GM23338 (cell line): ENCODE data around the gene MAG. TPM values are rescaled to one million over a fixed set of nuclear protein-coding genes. Genes with fewer than 3 reads are reported as not detected.

Experiments used
- ATAC-seq: fragments of 200-7000 bp; cut with Tn5 transposase; 3 replicates; pipeline ENCODE4 v1.9.1; 2020
- DNase-seq: peaks from one replicate; pipeline ENCODE4 v3.0.0-alpha.2; 2015; ENCODE audit warnings: low spot score
- H2AFZ ChIP-seq: fragments of 200-600 bp; sonication (generic); 2 replicates; pipeline ENCODE4 v1.8.0; 2016; ENCODE audit warnings: antibody characterized with exemption, mild to moderate bottlenecking, moderate library complexity
- H3F3A ChIP-seq: fragments of 200-600 bp; sonication (generic); replicated peaks from 2 replicates; pipeline ENCODE4 v1.8.0; 2017; ENCODE audit warnings: antibody characterized with exemption, mixed run types, low read depth
- H3K27ac ChIP-seq: fragments of 200-600 bp; sonication (generic); 2 replicates; pipeline ENCODE4 v1.6.1; 2016; ENCODE audit warnings: low read depth
- H3K27me3 ChIP-seq: fragments of 200-600 bp; sonication (generic); 2 replicates; pipeline ENCODE4 v1.8.0; 2016; ENCODE audit warnings: mild to moderate bottlenecking, mixed run types, moderate library complexity; ENCODE audit not compliant: insufficient read depth
- H3K36me3 ChIP-seq: fragments of 200-600 bp; sonication (generic); 2 replicates; pipeline ENCODE4 v1.8.0; 2016; ENCODE audit warnings: mild to moderate bottlenecking; ENCODE audit not compliant: insufficient read depth
- H3K4me1 ChIP-seq: fragments of 200-600 bp; sonication (generic); 2 replicates; pipeline ENCODE4 v1.8.0; 2016; ENCODE audit warnings: mild to moderate bottlenecking, moderate library complexity; ENCODE audit not compliant: insufficient read depth
- H3K4me2 ChIP-seq: fragments of 200-600 bp; sonication (generic); 2 replicates; pipeline ENCODE4 v1.7.1; 2017; ENCODE audit warnings: mixed run types
- H3K4me3 ChIP-seq: fragments of 200-600 bp; sonication (generic); 2 replicates; pipeline ENCODE4 v1.6.1; 2016; ENCODE audit warnings: mixed run types
- H3K79me2 ChIP-seq: fragments of 200-600 bp; sonication (generic); replicated peaks from 2 replicates; pipeline ENCODE4 v1.8.0; 2017; ENCODE audit warnings: mild to moderate bottlenecking; ENCODE audit not compliant: insufficient read depth
- H3K9me2 ChIP-seq: fragments of 200-600 bp; sonication (generic); 2 replicates; pipeline ENCODE4 v1.8.0; 2017; ENCODE audit not compliant: insufficient read depth
- H4K20me1 ChIP-seq: fragments of 200-600 bp; sonication (generic); replicated peaks from 2 replicates; pipeline ENCODE4 v1.8.0; 2017; ENCODE audit warnings: mild to moderate bottlenecking; ENCODE audit not compliant: insufficient read depth
- H3K27ac Mint-ChIP-seq: 2 replicates; pipeline ENCODE4 v1.8.0; 2020; ENCODE audit warnings: inconsistent platforms, mild to moderate bottlenecking, moderate library complexity, mixed read lengths
- H3K27me3 Mint-ChIP-seq: 3 replicates; pipeline ENCODE4 v1.8.0; 2022; ENCODE audit warnings: low read depth, mild to moderate bottlenecking, moderate library complexity, mixed read lengths, inconsistent platforms; ENCODE audit not compliant: insufficient read depth, poor library complexity
- H3K36me3 Mint-ChIP-seq: 3 replicates; pipeline ENCODE4 v1.8.0; 2021; ENCODE audit warnings: low read depth, mild to moderate bottlenecking, inconsistent platforms, moderate library complexity, mixed read lengths
- H3K4me1 Mint-ChIP-seq: 3 replicates; pipeline ENCODE4 v1.8.0; 2020; ENCODE audit warnings: mild to moderate bottlenecking, inconsistent platforms, mixed read lengths
- H3K4me3 Mint-ChIP-seq: 3 replicates; pipeline ENCODE4 v1.8.0; 2021; ENCODE audit warnings: moderate library complexity, mild to moderate bottlenecking, inconsistent platforms, mixed read lengths
- H3K9me3 Mint-ChIP-seq: 3 replicates; pipeline ENCODE4 v1.8.0; 2020; ENCODE audit warnings: moderate library complexity, mild to moderate bottlenecking, inconsistent platforms, mixed read lengths
- CTCF ChIP-seq, 2 experiments: fragments of 200-600 bp in 1 of 2; sonication (generic) in 1 of 2; conservative IDR thresholded peaks; 2 replicates each; pipeline versions ENCODE4 v1.5.1 to v1.6.1; 2016 to 2017; ENCODE audit warnings: antibody characterized with exemption in 2 of 2, low read depth in 2 of 2, mild to moderate bottlenecking in 2 of 2, moderate library complexity in 1 of 2
- EZH2 ChIP-seq: fragments of 200-600 bp; sonication (generic); IDR thresholded peaks from one replicate; pipeline ENCODE4 v1.8.0; 2017; ENCODE audit warnings: antibody characterized with exemption, mild to moderate bottlenecking, low read depth; ENCODE audit not compliant: unreplicated experiment
- EZH2phosphoT487 ChIP-seq: fragments of 200-600 bp; sonication (generic); IDR thresholded peaks from one replicate; pipeline ENCODE4 v1.8.1; 2018; ENCODE audit warnings: antibody characterized with exemption; ENCODE audit not compliant: unreplicated experiment
- JUNB ChIP-seq: IDR thresholded peaks from one replicate; pipeline ENCODE4 v1.6.1; 2016; ENCODE audit warnings: antibody characterized with exemption; ENCODE audit not compliant: unreplicated experiment
- NANOG ChIP-seq: IDR thresholded peaks from 2 replicates; pipeline ENCODE4 v1.6.1; 2016; ENCODE audit warnings: antibody characterized with exemption, borderline replicate concordance
- POLR2AphosphoS5 ChIP-seq: IDR thresholded peaks from 2 replicates; pipeline ENCODE4 v1.6.1; 2016; ENCODE audit warnings: antibody characterized with exemption, low read depth
- STAT1 ChIP-seq: IDR thresholded peaks from one replicate; pipeline ENCODE4 v1.6.1; 2016; ENCODE audit warnings: antibody characterized with exemption; ENCODE audit not compliant: unreplicated experiment
- ZNF114 ChIP-seq: fragments of 250-450 bp; sonication (Bioruptor Pico); IDR thresholded peaks from 2 replicates; pipeline ENCODE4 v1.5.0; 2020; ENCODE audit warnings: mild to moderate bottlenecking, moderate library complexity
- ZNF331 ChIP-seq: fragments of 250-450 bp; sonication (Bioruptor Pico); IDR thresholded peaks from 2 replicates; pipeline ENCODE4 v1.5.0; 2020; ENCODE audit warnings: low read depth, mild to moderate bottlenecking, moderate library complexity
- polyA plus RNA-seq: library from polyadenylated mRNA; unstranded; fragments of >200 nt; fragmentation: Nextera tagmentation; extraction: Ambion mirVana; gene quantifications from 2 replicates; pipeline ENCODE4 v1.2.1, GENCODE V29; 2016
- total RNA-seq: library from RNA; depleted of rRNA; stranded (reverse); fragments of >200 nt; shearing (Covaris generic); gene quantifications from 2 replicates; pipeline ENCODE4 v1.2.3, GENCODE V29; 2014
- TF ChIP-seq, protein P1 (sequence below): IDR thresholded peaks from one replicate; pipeline ENCODE4 v1.6.1; 2018; ENCODE audit warnings: antibody characterized with exemption; ENCODE audit not compliant: unreplicated experiment
- TF ChIP-seq, protein P2 (sequence below): IDR thresholded peaks from 2 replicates; pipeline ENCODE4 v1.6.1; 2016; ENCODE audit warnings: antibody characterized with exemption

Gene MAG
- total and polyA plus RNA-seq, 2 experiments from 2014 or later = 0.61 to 1.3 TPM

DNA sequence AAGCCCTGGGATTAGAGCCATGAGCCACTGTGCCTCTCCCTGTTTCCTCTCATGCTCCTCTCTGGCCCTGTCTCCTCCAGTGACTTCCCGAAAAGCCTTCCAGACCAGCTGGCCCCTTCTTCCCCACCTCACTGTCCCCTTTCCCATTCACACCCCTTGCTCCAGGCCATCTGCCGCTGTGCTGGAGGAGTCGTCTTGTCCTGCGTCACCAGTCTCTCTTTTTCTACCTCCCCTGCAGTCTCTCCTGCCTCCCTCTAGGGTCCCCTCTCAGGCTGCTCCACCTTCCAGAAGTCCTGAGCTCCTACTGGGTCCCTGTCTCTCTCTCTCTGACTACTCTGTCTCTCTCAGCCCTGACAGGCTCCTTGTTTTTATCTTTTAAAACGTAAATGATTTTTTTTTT lies 50.5 kb downstream of the MAG start (continued):
- TF ChIP-seq, protein P1, sequence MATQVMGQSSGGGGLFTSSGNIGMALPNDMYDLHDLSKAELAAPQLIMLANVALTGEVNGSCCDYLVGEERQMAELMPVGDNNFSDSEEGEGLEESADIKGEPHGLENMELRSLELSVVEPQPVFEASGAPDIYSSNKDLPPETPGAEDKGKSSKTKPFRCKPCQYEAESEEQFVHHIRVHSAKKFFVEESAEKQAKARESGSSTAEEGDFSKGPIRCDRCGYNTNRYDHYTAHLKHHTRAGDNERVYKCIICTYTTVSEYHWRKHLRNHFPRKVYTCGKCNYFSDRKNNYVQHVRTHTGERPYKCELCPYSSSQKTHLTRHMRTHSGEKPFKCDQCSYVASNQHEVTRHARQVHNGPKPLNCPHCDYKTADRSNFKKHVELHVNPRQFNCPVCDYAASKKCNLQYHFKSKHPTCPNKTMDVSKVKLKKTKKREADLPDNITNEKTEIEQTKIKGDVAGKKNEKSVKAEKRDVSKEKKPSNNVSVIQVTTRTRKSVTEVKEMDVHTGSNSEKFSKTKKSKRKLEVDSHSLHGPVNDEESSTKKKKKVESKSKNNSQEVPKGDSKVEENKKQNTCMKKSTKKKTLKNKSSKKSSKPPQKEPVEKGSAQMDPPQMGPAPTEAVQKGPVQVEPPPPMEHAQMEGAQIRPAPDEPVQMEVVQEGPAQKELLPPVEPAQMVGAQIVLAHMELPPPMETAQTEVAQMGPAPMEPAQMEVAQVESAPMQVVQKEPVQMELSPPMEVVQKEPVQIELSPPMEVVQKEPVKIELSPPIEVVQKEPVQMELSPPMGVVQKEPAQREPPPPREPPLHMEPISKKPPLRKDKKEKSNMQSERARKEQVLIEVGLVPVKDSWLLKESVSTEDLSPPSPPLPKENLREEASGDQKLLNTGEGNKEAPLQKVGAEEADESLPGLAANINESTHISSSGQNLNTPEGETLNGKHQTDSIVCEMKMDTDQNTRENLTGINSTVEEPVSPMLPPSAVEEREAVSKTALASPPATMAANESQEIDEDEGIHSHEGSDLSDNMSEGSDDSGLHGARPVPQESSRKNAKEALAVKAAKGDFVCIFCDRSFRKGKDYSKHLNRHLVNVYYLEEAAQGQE = no peak
- TF ChIP-seq EZH2phosphoT487 (no peak), STAT1 (no peak), JUNB (no peak), POLR2AphosphoS5 (no peak)

GRCh38 chr19:35344511-35345031 lies 52.6 kb downstream of the MAG start:
- no peaks in the 10 kb centered on the region for H3F3A ChIP-seq
- TF ChIP-seq ZNF114 (no peak), ZNF331 (no peak), POLR2AphosphoS5 (no peak), CTCF (conservative IDR thresholded peaks at IDR 0.05; ENCODE audit: low read depth in 2 of 2) (no peak), NANOG (no peak), EZH2 (no peak)
- DNase-seq = no peak
- H3K9me3 Mint-ChIP-seq = no peaks in the 10 kb centered on the region
- peaks cover 16% of the 10 kb centered on the region for H3K27me3 Mint-ChIP-seq
- no peaks in the 10 kb centered on the region for H3K79me2 ChIP-seq
- H3K4me1 ChIP-seq = no peaks in the 10 kb centered on the region
- H3K27me3 ChIP-seq = no peaks in the 10 kb centered on the region
- no peak overlapping the region for H2AFZ ChIP-seq
- no peaks in the 10 kb centered on the region for H3K36me3 ChIP-seq
- no peaks in the 10 kb centered on the region for H3K36me3 Mint-ChIP-seq
- H3K4me3 ChIP-seq = no peak overlapping the region
- H3K4me3 Mint-ChIP-seq = no peak overlapping the region
- H3K9me2 ChIP-seq = no peaks in the 10 kb centered on the region
- H3K27ac Mint-ChIP-seq = no peak overlapping the region
- H3K4me1 Mint-ChIP-seq = peaks cover 11% of the 10 kb centered on the region; the same call in 2 of the 3 replicates
- no peaks in the 10 kb centered on the region for H4K20me1 ChIP-seq
- H3K27ac ChIP-seq = no peak overlapping the region
- no peak for ATAC-seq
- H3K4me2 ChIP-seq = no peak overlapping the region

DNA sequence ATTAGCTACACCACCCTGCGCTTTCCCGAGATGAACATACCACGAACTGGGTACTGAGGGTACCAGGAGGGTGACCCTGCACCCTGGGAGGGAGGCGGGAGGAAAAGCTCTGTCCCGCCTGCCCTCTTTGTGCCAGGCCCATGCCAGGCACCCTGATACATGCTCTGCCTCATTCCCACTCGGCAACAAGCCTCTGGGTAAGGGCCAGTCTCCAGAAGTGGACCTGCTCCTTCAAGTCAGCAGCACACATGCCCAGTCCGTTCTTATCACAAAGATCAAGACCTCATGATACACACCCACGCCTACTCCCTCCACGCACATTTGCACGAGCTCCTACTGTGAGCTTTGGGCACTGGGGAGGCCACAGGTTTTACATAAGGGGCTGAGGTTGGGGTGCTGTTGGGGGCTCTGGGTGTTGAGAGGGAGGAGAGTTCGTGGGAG lies 53.7 kb downstream of the MAG start:
- Histone ChIP-seq H3K79me2 (no peaks in the 10 kb centered on the region), H3F3A (no peaks in the 10 kb centered on the region), H3K9me2 (no peaks in the 10 kb centered on the region), H3K4me2 (no peak overlapping the region), H3K4me1 (no peaks in the 10 kb centered on the region), H4K20me1 (no peaks in the 10 kb centered on the region), H3K27ac (no peak overlapping the region), H3K4me3 (no peak overlapping the region), H3K36me3 (no peaks in the 10 kb centered on the region), H2AFZ (no peak overlapping the region), H3K27me3 (no peaks in the 10 kb centered on the region)
- Mint-ChIP-seq H3K4me3 (no peak overlapping the region), H3K4me1 (peaks cover 11% of the 10 kb centered on the region; the same call in 2 of the 3 replicates), H3K27ac (no peak overlapping the region), H3K9me3 (no peaks in the 10 kb centered on the region), H3K36me3 (no peaks in the 10 kb centered on the region), H3K27me3 (peaks cover 19% of the 10 kb centered on the region)
- ATAC-seq (no peak), DNase-seq (no peak)
- no peak for TF ChIP-seq EZH2
- TF ChIP-seq, protein P2, sequence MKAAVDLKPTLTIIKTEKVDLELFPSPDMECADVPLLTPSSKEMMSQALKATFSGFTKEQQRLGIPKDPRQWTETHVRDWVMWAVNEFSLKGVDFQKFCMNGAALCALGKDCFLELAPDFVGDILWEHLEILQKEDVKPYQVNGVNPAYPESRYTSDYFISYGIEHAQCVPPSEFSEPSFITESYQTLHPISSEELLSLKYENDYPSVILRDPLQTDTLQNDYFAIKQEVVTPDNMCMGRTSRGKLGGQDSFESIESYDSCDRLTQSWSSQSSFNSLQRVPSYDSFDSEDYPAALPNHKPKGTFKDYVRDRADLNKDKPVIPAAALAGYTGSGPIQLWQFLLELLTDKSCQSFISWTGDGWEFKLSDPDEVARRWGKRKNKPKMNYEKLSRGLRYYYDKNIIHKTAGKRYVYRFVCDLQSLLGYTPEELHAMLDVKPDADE = no peak
- TF ChIP-seq, protein P1 = no peak
